ENCODE data around the gene SRGAP1.

DNA sequence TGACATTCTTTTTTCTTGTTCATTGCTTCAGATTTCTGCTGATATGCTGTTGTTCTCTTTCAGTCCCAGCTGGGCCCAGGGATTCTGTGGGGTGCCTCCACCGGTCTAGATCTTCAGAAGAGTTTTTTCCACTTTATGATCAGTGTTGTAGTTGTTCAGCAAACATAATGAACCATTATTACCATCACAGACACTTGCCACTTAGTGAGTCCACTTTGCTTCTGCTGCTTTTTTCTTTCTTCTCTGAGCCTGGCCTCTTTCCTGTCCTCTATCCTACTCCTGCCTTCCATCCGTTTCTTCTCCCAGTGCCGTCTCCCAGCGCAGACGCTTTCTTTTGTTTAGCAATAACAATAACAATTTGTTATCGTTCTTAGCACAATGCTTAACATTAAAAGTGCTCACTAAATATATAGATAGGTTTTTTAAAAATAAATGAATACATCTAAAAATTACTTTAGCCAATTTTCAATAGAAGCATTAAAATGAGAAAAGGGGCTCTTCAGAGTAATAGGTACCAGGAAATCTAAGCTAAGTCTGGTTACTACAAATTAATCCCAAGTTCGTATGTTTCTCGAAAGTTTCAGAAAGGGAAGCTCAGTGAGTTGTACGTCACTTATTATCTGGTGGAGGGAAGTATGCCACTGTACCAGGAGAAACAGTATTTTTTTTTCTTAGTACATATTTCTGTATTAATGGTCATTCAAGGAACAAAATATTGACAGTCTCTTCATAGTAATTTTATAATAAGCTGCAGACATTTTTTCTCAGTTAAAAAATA, 98.2 kb downstream of the SRGAP1 start:
- no peak for TF ChIP-seq EZH2 (optimal IDR thresholded peaks at IDR 0.05; ENCODE audit: low read depth, low read length)
- no peak for TF ChIP-seq CTCF (IDR thresholded peaks at IDR 0.05; ENCODE audit: low read length)
- TF ChIP-seq EZH2phosphoT487 (IDR thresholded peaks at IDR 0.05; ENCODE audit: low read length): no peak
